Measurements from ENCODE around the gene EDN1. TPM values are rescaled to one million over a fixed set of nuclear protein-coding genes. Genes with fewer than 3 reads are reported as not detected.

The EDN1 gene
- total RNA-seq, 1 experiment from 2014 or later: 6.7 TPM

GRCh38 chr6:12270551-12271230 lies 19.5 kb upstream of the EDN1 start:
- peak; percentile 20 for DNase-seq (ENCODE audit: low spot score)

- no peak for DNase-seq (ENCODE audit: low spot score)
Observed at GRCh38 chr6:12271594-12271993, 18.6 kb upstream of the EDN1 start.

- DNase-seq (ENCODE audit: low spot score): no peak
Observed at GRCh38 chr6:12271997-12272396, 18.2 kb upstream of the EDN1 start.

- no peak for DNase-seq (ENCODE audit: low spot score)
Observed at GRCh38 chr6:12275107-12275506, 15.1 kb upstream of the EDN1 start.

GRCh38 chr6:12276930-12277315 lies 13.2 kb upstream of the EDN1 start:
- DNase-seq (ENCODE audit: low spot score): no peak

- DNase-seq (ENCODE audit: low spot score): no peak
Observed at GRCh38 chr6:12277386-12277785, 12.8 kb upstream of the EDN1 start.

- DNase-seq (ENCODE audit: low spot score): no peak
Observed at GRCh38 chr6:12278915-12279314, 11.2 kb upstream of the EDN1 start.

- DNase-seq (ENCODE audit: low spot score): peak; percentile 18
Observed at GRCh38 chr6:12279322-12280091, 10.7 kb upstream of the EDN1 start.

- no peak for DNase-seq (ENCODE audit: low spot score)
Observed at GRCh38 chr6:12280458-12280857, 9.7 kb upstream of the EDN1 start.

- DNase-seq (ENCODE audit: low spot score): no peak
Observed at GRCh38 chr6:12280902-12281301, 9.3 kb upstream of the EDN1 start.

GRCh38 chr6:12283904-12284303 lies 6.3 kb upstream of the EDN1 start:
- DNase-seq (ENCODE audit: low spot score): no peak

- no peak for DNase-seq (ENCODE audit: low spot score)
Observed at GRCh38 chr6:12286373-12287110, 3.6 kb upstream of the EDN1 start.

- DNase-seq (ENCODE audit: low spot score): no peak
Observed at GRCh38 chr6:12288211-12288618, 1.9 kb upstream of the EDN1 start.

GRCh38 chr6:12288914-12289313 lies 1.2 kb upstream of the EDN1 start:
- DNase-seq (ENCODE audit: low spot score): no peak

GRCh38 chr6:12289365-12289919 lies 719 bp upstream of the EDN1 start:
- DNase-seq (ENCODE audit: low spot score): peak; percentile 55

- no peak for DNase-seq (ENCODE audit: low spot score)
Observed at GRCh38 chr6:12291071-12291838, 1.1 kb downstream of the EDN1 start.

GRCh38 chr6:12291839-12292604 lies 1.9 kb downstream of the EDN1 start:
- DNase-seq (ENCODE audit: low spot score): peak; percentile 53

- DNase-seq (ENCODE audit: low spot score): no peak
Observed at GRCh38 chr6:12293235-12293930, 3.2 kb downstream of the EDN1 start.

- DNase-seq (ENCODE audit: low spot score): no peak
Observed at GRCh38 chr6:12293931-12294807, 4.0 kb downstream of the EDN1 start.
